ENCODE results near the gene PLD2.

Gene PLD2

DNA sequence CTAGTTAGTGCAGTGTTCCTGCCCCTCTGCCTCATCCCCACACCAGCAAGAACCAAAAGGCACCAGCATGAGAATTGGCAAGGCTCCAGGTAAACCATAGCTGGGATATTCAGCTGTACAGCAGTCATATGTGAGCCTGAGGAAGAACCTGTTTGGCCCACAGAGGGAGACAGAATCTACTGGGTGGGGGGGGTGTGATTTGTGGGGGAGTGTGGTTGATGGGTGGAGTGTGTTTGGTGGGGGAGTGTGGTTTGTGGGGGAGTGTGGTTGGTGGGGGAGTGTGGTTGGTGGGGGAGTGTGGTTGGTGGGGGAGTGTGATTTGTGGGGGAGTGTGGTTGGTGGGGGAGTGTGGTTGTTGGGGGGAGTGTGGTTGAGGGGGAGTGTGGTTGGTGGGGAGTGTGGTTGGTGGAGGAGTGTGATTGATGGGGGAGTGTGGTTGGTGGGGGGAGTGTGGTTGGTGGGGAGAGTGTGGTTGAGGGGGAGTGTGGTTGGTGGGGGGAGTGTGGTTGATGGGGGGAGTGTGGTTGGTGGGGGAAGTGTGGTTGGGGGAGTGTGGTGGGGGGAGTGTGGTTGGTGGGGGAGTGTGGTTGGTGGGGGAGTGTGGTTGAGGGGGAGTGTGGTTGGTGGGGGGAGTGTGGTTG is 45.7 kb downstream of the PLD2 start:
- no peaks in the 10 kb centered on the region for H4K20me1 ChIP-seq (ENCODE audit: control insufficient read depth, insufficient read depth, low read depth, low read length)
- H3F3A ChIP-seq (ENCODE audit: control insufficient read depth, insufficient read depth) = no peaks in the 10 kb centered on the region
- H3K4me3 ChIP-seq (ENCODE audit: low read length) = no peak overlapping the region
- TF ChIP-seq, protein P1, sequence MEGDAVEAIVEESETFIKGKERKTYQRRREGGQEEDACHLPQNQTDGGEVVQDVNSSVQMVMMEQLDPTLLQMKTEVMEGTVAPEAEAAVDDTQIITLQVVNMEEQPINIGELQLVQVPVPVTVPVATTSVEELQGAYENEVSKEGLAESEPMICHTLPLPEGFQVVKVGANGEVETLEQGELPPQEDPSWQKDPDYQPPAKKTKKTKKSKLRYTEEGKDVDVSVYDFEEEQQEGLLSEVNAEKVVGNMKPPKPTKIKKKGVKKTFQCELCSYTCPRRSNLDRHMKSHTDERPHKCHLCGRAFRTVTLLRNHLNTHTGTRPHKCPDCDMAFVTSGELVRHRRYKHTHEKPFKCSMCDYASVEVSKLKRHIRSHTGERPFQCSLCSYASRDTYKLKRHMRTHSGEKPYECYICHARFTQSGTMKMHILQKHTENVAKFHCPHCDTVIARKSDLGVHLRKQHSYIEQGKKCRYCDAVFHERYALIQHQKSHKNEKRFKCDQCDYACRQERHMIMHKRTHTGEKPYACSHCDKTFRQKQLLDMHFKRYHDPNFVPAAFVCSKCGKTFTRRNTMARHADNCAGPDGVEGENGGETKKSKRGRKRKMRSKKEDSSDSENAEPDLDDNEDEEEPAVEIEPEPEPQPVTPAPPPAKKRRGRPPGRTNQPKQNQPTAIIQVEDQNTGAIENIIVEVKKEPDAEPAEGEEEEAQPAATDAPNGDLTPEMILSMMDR (IDR thresholded peaks at IDR 0.05; ENCODE audit: low read depth, low read length, poor library complexity, severe bottlenecking) = no peak
- no peak for TF ChIP-seq EZH2phosphoT487 (IDR thresholded peaks at IDR 0.05; ENCODE audit: borderline replicate concordance, low read length)
- H3K79me2 ChIP-seq (ENCODE audit: control insufficient read depth, low read length) = peaks cover 32% of the 10 kb centered on the region
- no peak overlapping the region for H3K4me2 ChIP-seq (ENCODE audit: low read length)
- no peaks in the 10 kb centered on the region for H3K4me1 ChIP-seq (ENCODE audit: control insufficient read depth, low read length)
- H3K27me3 ChIP-seq (ENCODE audit: control insufficient read depth, low read length) = no peaks in the 10 kb centered on the region
- H3K27ac ChIP-seq (ENCODE audit: low read depth, low read length) = no peak overlapping the region
- H3K9me2 ChIP-seq (replicated peaks; ENCODE audit: control insufficient read depth, low read length) = no peaks in the 10 kb centered on the region
- no peaks in the 10 kb centered on the region for H3K9me3 ChIP-seq (ENCODE audit: control insufficient read depth, insufficient read depth, low read length)
- H3K36me3 ChIP-seq (ENCODE audit: control insufficient read depth, low read length) = no peaks in the 10 kb centered on the region

GRCh38 chr17:4853208-4853671 is 46.3 kb downstream of the PLD2 start:
- H3K27me3 ChIP-seq (ENCODE audit: control insufficient read depth, low read length) = no peaks in the 10 kb centered on the region
- H3K9me3 ChIP-seq (ENCODE audit: control insufficient read depth, insufficient read depth, low read length) = no peaks in the 10 kb centered on the region
- H3K4me1 ChIP-seq (ENCODE audit: control insufficient read depth, low read length) = no peaks in the 10 kb centered on the region
- H3K36me3 ChIP-seq (ENCODE audit: control insufficient read depth, low read length) = no peaks in the 10 kb centered on the region
- peaks cover 29% of the 10 kb centered on the region for H3K79me2 ChIP-seq (ENCODE audit: control insufficient read depth, low read length)
- H3K27ac ChIP-seq (ENCODE audit: low read depth, low read length) = no peak overlapping the region
- no peaks in the 10 kb centered on the region for H3K9me2 ChIP-seq (replicated peaks; ENCODE audit: control insufficient read depth, low read length)
- H3K4me3 ChIP-seq (ENCODE audit: low read length) = no peak overlapping the region
- H4K20me1 ChIP-seq (ENCODE audit: control insufficient read depth, insufficient read depth, low read depth, low read length) = no peaks in the 10 kb centered on the region
- TF ChIP-seq EZH2phosphoT487 (IDR thresholded peaks at IDR 0.05; ENCODE audit: borderline replicate concordance, low read length) = no peak
- TF ChIP-seq, protein P1 (IDR thresholded peaks at IDR 0.05; ENCODE audit: low read depth, low read length, poor library complexity, severe bottlenecking) = no peak
- no peak overlapping the region for H3K4me2 ChIP-seq (ENCODE audit: low read length)
- no peaks in the 10 kb centered on the region for H3F3A ChIP-seq (ENCODE audit: control insufficient read depth, insufficient read depth)

- Histone ChIP-seq H3K9me3 (ENCODE audit: control insufficient read depth, insufficient read depth, low read length) (no peaks in the 10 kb centered on the region), H3K27ac (ENCODE audit: low read depth, low read length) (no peak overlapping the region), H3K9me2 (replicated peaks; ENCODE audit: control insufficient read depth, low read length) (no peaks in the 10 kb centered on the region), H3K79me2 (ENCODE audit: control insufficient read depth, low read length) (peaks cover 24% of the 10 kb centered on the region), H3K4me2 (ENCODE audit: low read length) (no peak overlapping the region), H3K27me3 (ENCODE audit: control insufficient read depth, low read length) (no peaks in the 10 kb centered on the region), H3K36me3 (ENCODE audit: control insufficient read depth, low read length) (no peaks in the 10 kb centered on the region), H3K4me1 (ENCODE audit: control insufficient read depth, low read length) (no peaks in the 10 kb centered on the region), H3K4me3 (ENCODE audit: low read length) (no peak overlapping the region), H3F3A (ENCODE audit: control insufficient read depth, insufficient read depth) (no peaks in the 10 kb centered on the region), H4K20me1 (ENCODE audit: control insufficient read depth, insufficient read depth, low read depth, low read length) (no peaks in the 10 kb centered on the region)
- no peak for TF ChIP-seq EZH2phosphoT487 (IDR thresholded peaks at IDR 0.05; ENCODE audit: borderline replicate concordance, low read length)
- TF ChIP-seq, protein P1 (IDR thresholded peaks at IDR 0.05; ENCODE audit: low read depth, low read length, poor library complexity, severe bottlenecking) = no peak
Measured at GRCh38 chr17:4854111-4854681, 47.2 kb downstream of the PLD2 start.

Data from DOHH2 (cell line).